Pancreas (tissue), 10 donors: ENCODE measurements around the gene BIK. TPM values are rescaled to one million over a fixed set of nuclear protein-coding genes. Genes with fewer than 3 reads are reported as not detected.

Source experiments
- ATAC-seq, 4 donors: fragments of 200-7000 bp; cut with Tn5 transposase; one replicate each; pipeline versions ENCODE4 v1.8.0 to v1.9.1; 2020; ENCODE audit warnings: mild to moderate bottlenecking in 4 of 4, moderate library complexity in 4 of 4
- DNase-seq, 6 donors: peaks; one replicate each; pipeline ENCODE4 v3.0.0-alpha.2; 2020
- FAIRE-seq: peaks from 2 replicates; lab custom pipeline; 2012; peaks lifted over from hg19 to GRCh38; lab: Jason Lieb, UNC
- H3K27ac ChIP-seq, 4 donors: fragments of 200-600 bp; sonication (generic); 1 replicate in 3 of 4; 2 replicates in 1 of 4; pipeline versions ENCODE4 v1.5.0 to v1.8.0; 2020
- H3K27me3 ChIP-seq, 4 donors: fragments of 200-600 bp; one replicate each; pipeline ENCODE4 v1.8.0; 2021
- H3K36me3 ChIP-seq, 3 donors: fragments of 200-600 bp; sonication (generic) in 1 of 3; one replicate each; pipeline versions ENCODE4 v1.5.0 to v1.8.0; 2020 to 2021
- H3K4me1 ChIP-seq, 3 donors: fragments of 200-600 bp; one replicate each; pipeline ENCODE4 v1.8.0; 2021
- H3K4me3 ChIP-seq, 4 donors: fragments of 200-600 bp; sonication (generic) in 2 of 4; one replicate each; pipeline versions ENCODE4 v1.5.0 to v1.8.0; 2020 to 2021
- H3K9me3 ChIP-seq, 4 donors: fragments of 200-600 bp; one replicate each; pipeline ENCODE4 v1.8.0; 2021
- CTCF ChIP-seq, 4 donors: fragments of 200-600 bp; sonication (generic) in 3 of 4; IDR thresholded peaks; one replicate each; pipeline versions ENCODE4 v1.5.0 to v1.8.0; 2021; ENCODE audit warnings: antibody characterized with exemption in 4 of 4
- WGBS, 2 donors: extraction: QIAGEN DNeasy Blood & Tissue Kit; methylation state at CpG; one replicate each; pipeline ENCODE4 v1.1.7; 2013; 5-methylcytosine and 5-hydroxymethylcytosine counted together
- intact Hi-C, 3 donors: fragments of 100-400 bp; cut with DNase I; formaldehyde crosslinking; loops; one replicate each; pipeline versions ENCODE4 v1.11.1 to v1.14.2; 2022
- polyA plus RNA-seq, 2 donors: library from polyadenylated mRNA; stranded (reverse); fragments of 200-250 nt; gene quantifications; one replicate each; pipeline ENCODE4 v1.2.3, GENCODE V29; 2013
- total RNA-seq, 6 donors: library from RNA; stranded (reverse); fragmentation: NEBNext Ultra II Directional in 4 of 6; extraction: Animal tissue kit (Norgen Biotek cat#: 25700) in 4 of 6; gene quantifications; one replicate each; pipeline versions ENCODE4 v1.2.1 to v1.2.4, GENCODE V29; 2021 to 2023
- donor health status: healthy with polysubstance abuse.
- donor health status: DM: no; HTN: no; CAD: no; lungs with moderate emphysema.
- donor health status: DM: no; HTN: no; CAD: no.
- donor health status: control.
- donor health status: control.
- donor health status: Bipolar disorder and iron deficiency.
- donor health status: DM: yes; HTN: yes; CAD: no.
- donor health status: DM: no; HTN: no; CAD: no.
- donor health status: DM: no; HTN: no; CAD: no.
- donor health status: DM: yes; HTN: yes; CAD: no.

BIK gene
- total and polyA plus RNA-seq, 8 donors, result 0.97 to 8.4 (median 3.1) TPM

GRCh38 chr22:43116932-43117331 is 6.4 kb downstream of the BIK start:
- no peaks in the 10 kb centered on the region for H3K27me3 ChIP-seq
- no peak overlapping the region for H3K4me3 ChIP-seq
- no peaks in the 10 kb centered on the region for H3K9me3 ChIP-seq
- peaks cover 3 to 23% (median 4%) of the 10 kb centered on the region in 3 donors for H3K4me1 ChIP-seq
- TF ChIP-seq CTCF (IDR thresholded peaks at IDR 0.05), result no peak
- FAIRE-seq (no peak), ATAC-seq (no peak), DNase-seq (no peak)
- intact Hi-C loops, result no loop called here
- WGBS, 2 donors, result 94% methylated on average over 7 of the region's 7 CpGs
- H3K27ac ChIP-seq, result no peak overlapping the region
- no peaks in the 10 kb centered on the region for H3K36me3 ChIP-seq

GRCh38 chr22:43118024-43118849 is 7.7 kb downstream of the BIK start:
- Histone ChIP-seq H3K27me3 (no peaks in the 10 kb centered on the region), H3K4me1 (peaks cover 3 to 23% (median 4%) of the 10 kb centered on the region in 3 donors), H3K4me3 (no peak overlapping the region), H3K9me3 (no peaks in the 10 kb centered on the region), H3K27ac (no peak overlapping the region), H3K36me3 (no peaks in the 10 kb centered on the region)
- DNase-seq (no peak), FAIRE-seq (no peak), ATAC-seq (no peak)
- no peak for TF ChIP-seq CTCF (IDR thresholded peaks at IDR 0.05)
- intact Hi-C loops, result no loop called here
- 85 to 88% methylated on average over 21 of the region's 21 CpGs for WGBS, 2 donors

- H3K4me1 ChIP-seq, result peaks cover under 1 to 17% (median 3%) of the 10 kb centered on the region in 3 donors
- no peak for ATAC-seq
- FAIRE-seq, result no peak
- H3K27me3 ChIP-seq, result no peaks in the 10 kb centered on the region
- intact Hi-C loops, result no loop called here
- no peak overlapping the region for H3K27ac ChIP-seq
- no peak for DNase-seq
- no peaks in the 10 kb centered on the region for H3K36me3 ChIP-seq
- H3K4me3 ChIP-seq, result no peak overlapping the region
- no peak for TF ChIP-seq CTCF (IDR thresholded peaks at IDR 0.05)
- 64 to 74% methylated on average over 7 of the region's 7 CpGs for WGBS, 2 donors
- H3K9me3 ChIP-seq, result no peaks in the 10 kb centered on the region
These were observed 8.5 kb downstream of the BIK start for GRCh38 chr22:43118953-43119458.

- peak in 2 of 6 donors; percentile 59 to 60 for DNase-seq
- peak in 3 of 4 donors; percentile 53 to 78 (median 72) for ATAC-seq
- Histone ChIP-seq H3K27ac (peak overlapping the region in 2 of 4 donors; percentile 41 to 52), H3K27me3 (no peaks in the 10 kb centered on the region), H3K4me1 (peaks cover 5 to 12% (median 10%) of the 10 kb centered on the region in 3 donors), H3K4me3 (no peak overlapping the region), H3K36me3 (no peaks in the 10 kb centered on the region), H3K9me3 (no peaks in the 10 kb centered on the region)
- intact Hi-C loops, result no loop called here
- no peak for FAIRE-seq
- WGBS, 2 donors, result 67 to 80% methylated on average over 5 of the region's 5 CpGs
- TF ChIP-seq CTCF (IDR thresholded peaks at IDR 0.05), result no peak
These were observed 16.1 kb downstream of the BIK start for GRCh38 chr22:43126501-43127165.
